GM21423 (cell line): Measurements from ENCODE around the gene GBX1.

Experiments used
- ATAC-seq: cut with Tn5 transposase; IDR thresholded peaks from one replicate; pipeline ENCODE4 v1.9.1; 2021; ENCODE audit warnings: mild to moderate bottlenecking, moderate library complexity; ENCODE audit not compliant: unreplicated experiment

Gene GBX1

GRCh38 chr7:151167197-151167961 lies at the start of gene GBX1:
GBX1 (minus strand) TSS chr7:151167694; CDS start chr7:151167548, 146 bp downstream.
- no peak for ATAC-seq

- no peak for ATAC-seq
Observed at GRCh38 chr7:151215396-151215795, 47.9 kb upstream of the GBX1 start.

- no peak for ATAC-seq
Observed at GRCh38 chr7:151213826-151214225, 46.3 kb upstream of the GBX1 start.

- no peak for ATAC-seq
Observed at GRCh38 chr7:151212626-151213025, 45.1 kb upstream of the GBX1 start.

GRCh38 chr7:151211155-151211772 lies 43.8 kb upstream of the GBX1 start:
- no peak for ATAC-seq

- ATAC-seq: no peak
Observed at GRCh38 chr7:151210087-151210854, 42.8 kb upstream of the GBX1 start, which contains the start of gene H2BK1. H2BK1 (minus strand) TSS chr7:151210488; CDS start chr7:151210318, 170 bp downstream.

- no peak for ATAC-seq
Observed at GRCh38 chr7:151209588-151209987, 42.1 kb upstream of the GBX1 start.

- ATAC-seq: no peak
Observed at GRCh38 chr7:151208253-151208862, 40.9 kb upstream of the GBX1 start.

GRCh38 chr7:151207804-151208203 lies 40.3 kb upstream of the GBX1 start:
- no peak for ATAC-seq

GRCh38 chr7:151207315-151207714 lies 39.8 kb upstream of the GBX1 start:
- no peak for ATAC-seq

GRCh38 chr7:151206914-151207313 lies 39.4 kb upstream of the GBX1 start:
- no peak for ATAC-seq

- ATAC-seq: no peak
Observed at GRCh38 chr7:151205730-151206129, 38.2 kb upstream of the GBX1 start.

GRCh38 chr7:151204383-151205032 lies 37.0 kb upstream of the GBX1 start:
- ATAC-seq: no peak

- no peak for ATAC-seq
Observed at GRCh38 chr7:151202836-151203235, 35.3 kb upstream of the GBX1 start.

GRCh38 chr7:151201751-151202150 lies 34.3 kb upstream of the GBX1 start:
- ATAC-seq: no peak

GRCh38 chr7:151201344-151201743 lies 33.9 kb upstream of the GBX1 start:
- ATAC-seq: no peak

- no peak for ATAC-seq
Observed at GRCh38 chr7:151198945-151199848, 31.7 kb upstream of the GBX1 start.

- ATAC-seq: no peak
Observed at GRCh38 chr7:151197932-151198331, 30.4 kb upstream of the GBX1 start.

GRCh38 chr7:151195616-151196450 lies 28.3 kb upstream of the GBX1 start:
- no peak for ATAC-seq
